Chondrocyte (in vitro differentiated cells): ENCODE results near the gene UBE2H. TPM values are rescaled to one million over a fixed set of nuclear protein-coding genes. Genes with fewer than 3 reads are reported as not detected.

Experiments used
- DNase-seq: peaks from one replicate; pipeline ENCODE4 v3.0.0; 2021; ENCODE audit warnings: mixed read lengths, low spot score
- H3K27ac Mint-ChIP-seq: one replicate; pipeline ENCODE4 v1.8.0; 2021; ENCODE audit warnings: mild to moderate bottlenecking, moderate library complexity, mixed read lengths; ENCODE audit not compliant: unreplicated experiment
- H3K27me3 Mint-ChIP-seq: 2 replicates; pipeline ENCODE4 v1.8.0; 2021; ENCODE audit warnings: low read depth, mixed read lengths
- H3K36me3 Mint-ChIP-seq: 2 replicates; pipeline ENCODE4 v1.8.0; 2021; ENCODE audit warnings: low read depth, mixed read lengths
- H3K4me1 Mint-ChIP-seq: 2 replicates; pipeline ENCODE4 v1.8.0; 2021; ENCODE audit warnings: low read depth, mild to moderate bottlenecking, mixed read lengths
- H3K4me3 Mint-ChIP-seq: one replicate; pipeline ENCODE4 v1.8.0; 2021; ENCODE audit warnings: mild to moderate bottlenecking, moderate library complexity, mixed read lengths; ENCODE audit not compliant: unreplicated experiment
- H3K9me3 Mint-ChIP-seq: 2 replicates; pipeline ENCODE4 v1.8.0; 2021; ENCODE audit warnings: low read depth, mixed read lengths
- total RNA-seq: library from RNA; stranded (reverse); gene quantifications from 3 replicates; pipeline ENCODE4 v1.2.1, GENCODE V29; 2021
- TF ChIP-seq, protein P1 (sequence below): fragments of 200-600 bp; sonication (generic); IDR thresholded peaks from 2 replicates; pipeline ENCODE4 v1.5.0; 2021; ENCODE audit warnings: antibody characterized with exemption, mild to moderate bottlenecking, moderate library complexity

UBE2H gene
- total RNA-seq, 1 donor from 2014 or later = 167 TPM

DNA sequence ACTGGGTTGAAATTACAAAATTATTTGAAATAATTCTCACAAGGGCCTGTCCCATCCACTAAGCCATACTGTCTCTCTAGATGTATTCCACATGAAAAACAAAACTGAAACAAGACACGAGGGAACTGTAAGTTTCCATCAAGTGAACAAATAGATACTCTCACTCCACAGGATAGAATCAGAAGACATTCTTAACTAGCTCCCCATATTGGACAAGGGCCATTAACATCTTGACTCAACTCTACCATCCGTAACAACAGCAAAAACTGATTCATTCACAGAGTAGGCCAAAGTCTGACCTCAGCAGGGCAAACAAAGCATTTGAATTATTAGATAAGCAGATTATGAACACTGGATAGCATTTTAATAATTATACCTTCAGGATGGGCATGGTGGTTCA is 29.1 kb downstream of the UBE2H start:
- H3K4me3 Mint-ChIP-seq = no peak overlapping the region
- no peaks in the 10 kb centered on the region for H3K9me3 Mint-ChIP-seq
- no peaks in the 10 kb centered on the region for H3K27me3 Mint-ChIP-seq
- H3K27ac Mint-ChIP-seq = peak overlapping the region; percentile 52
- H3K36me3 Mint-ChIP-seq = peaks cover 21% of the 10 kb centered on the region
- peaks cover 36% of the 10 kb centered on the region for H3K4me1 Mint-ChIP-seq
- DNase-seq = no peak
- TF ChIP-seq, protein P1, sequence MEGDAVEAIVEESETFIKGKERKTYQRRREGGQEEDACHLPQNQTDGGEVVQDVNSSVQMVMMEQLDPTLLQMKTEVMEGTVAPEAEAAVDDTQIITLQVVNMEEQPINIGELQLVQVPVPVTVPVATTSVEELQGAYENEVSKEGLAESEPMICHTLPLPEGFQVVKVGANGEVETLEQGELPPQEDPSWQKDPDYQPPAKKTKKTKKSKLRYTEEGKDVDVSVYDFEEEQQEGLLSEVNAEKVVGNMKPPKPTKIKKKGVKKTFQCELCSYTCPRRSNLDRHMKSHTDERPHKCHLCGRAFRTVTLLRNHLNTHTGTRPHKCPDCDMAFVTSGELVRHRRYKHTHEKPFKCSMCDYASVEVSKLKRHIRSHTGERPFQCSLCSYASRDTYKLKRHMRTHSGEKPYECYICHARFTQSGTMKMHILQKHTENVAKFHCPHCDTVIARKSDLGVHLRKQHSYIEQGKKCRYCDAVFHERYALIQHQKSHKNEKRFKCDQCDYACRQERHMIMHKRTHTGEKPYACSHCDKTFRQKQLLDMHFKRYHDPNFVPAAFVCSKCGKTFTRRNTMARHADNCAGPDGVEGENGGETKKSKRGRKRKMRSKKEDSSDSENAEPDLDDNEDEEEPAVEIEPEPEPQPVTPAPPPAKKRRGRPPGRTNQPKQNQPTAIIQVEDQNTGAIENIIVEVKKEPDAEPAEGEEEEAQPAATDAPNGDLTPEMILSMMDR = no peak

- Mint-ChIP-seq H3K4me3 (no peak overlapping the region), H3K27me3 (no peaks in the 10 kb centered on the region), H3K4me1 (peaks cover 58% of the 10 kb centered on the region), H3K27ac (no peak overlapping the region), H3K9me3 (no peaks in the 10 kb centered on the region), H3K36me3 (peaks cover 12% of the 10 kb centered on the region)
- TF ChIP-seq, protein P1 = no peak
- no peak for DNase-seq
Measured at GRCh38 chr7:129919492-129919891, 33.3 kb downstream of the UBE2H start.

- H3K4me3 Mint-ChIP-seq = no peak overlapping the region
- TF ChIP-seq, protein P1 = no peak
- H3K27ac Mint-ChIP-seq = no peak overlapping the region
- no peak for DNase-seq
- H3K27me3 Mint-ChIP-seq = no peaks in the 10 kb centered on the region
- H3K4me1 Mint-ChIP-seq = peaks cover 60% of the 10 kb centered on the region
- H3K36me3 Mint-ChIP-seq = peaks cover 12% of the 10 kb centered on the region
- no peaks in the 10 kb centered on the region for H3K9me3 Mint-ChIP-seq
Measured at GRCh38 chr7:129918922-129919321, 33.8 kb downstream of the UBE2H start.

- H3K27ac Mint-ChIP-seq = peak overlapping the region; percentile 57
- peaks cover 9% of the 10 kb centered on the region for H3K36me3 Mint-ChIP-seq
- no peaks in the 10 kb centered on the region for H3K9me3 Mint-ChIP-seq
- H3K4me3 Mint-ChIP-seq = no peak overlapping the region
- H3K4me1 Mint-ChIP-seq = peaks cover 61% of the 10 kb centered on the region
- H3K27me3 Mint-ChIP-seq = no peaks in the 10 kb centered on the region
- DNase-seq = no peak
- TF ChIP-seq, protein P1 = no peak
Measured at GRCh38 chr7:129917934-129918333, 34.8 kb downstream of the UBE2H start.

- no peak for DNase-seq
- H3K27ac Mint-ChIP-seq = peak overlapping the region; percentile 76
- H3K36me3 Mint-ChIP-seq = peaks cover 12% of the 10 kb centered on the region
- TF ChIP-seq, protein P1 = no peak
- peaks cover 68% of the 10 kb centered on the region for H3K4me1 Mint-ChIP-seq
- no peaks in the 10 kb centered on the region for H3K9me3 Mint-ChIP-seq
- no peaks in the 10 kb centered on the region for H3K27me3 Mint-ChIP-seq
- H3K4me3 Mint-ChIP-seq = no peak overlapping the region
Measured at GRCh38 chr7:129914536-129915272, 38.1 kb downstream of the UBE2H start.
